GM19452 (cell line): Measurements from ENCODE around the gene PTS.
A peak's percentile ranks its signal among the peaks of the same experiment; 100 is the strongest.
"Not testable (repeated sequence)": the region's sequence is repeated elsewhere in the genome, so short reads cannot be mapped to it uniquely, and the experiment has no call there.

Experiments
- ATAC-seq: cut with Tn5 transposase; IDR thresholded peaks from one replicate; pipeline ENCODE4 v1.9.1; 2021; ENCODE audit not compliant: unreplicated experiment

Gene PTS

DNA sequence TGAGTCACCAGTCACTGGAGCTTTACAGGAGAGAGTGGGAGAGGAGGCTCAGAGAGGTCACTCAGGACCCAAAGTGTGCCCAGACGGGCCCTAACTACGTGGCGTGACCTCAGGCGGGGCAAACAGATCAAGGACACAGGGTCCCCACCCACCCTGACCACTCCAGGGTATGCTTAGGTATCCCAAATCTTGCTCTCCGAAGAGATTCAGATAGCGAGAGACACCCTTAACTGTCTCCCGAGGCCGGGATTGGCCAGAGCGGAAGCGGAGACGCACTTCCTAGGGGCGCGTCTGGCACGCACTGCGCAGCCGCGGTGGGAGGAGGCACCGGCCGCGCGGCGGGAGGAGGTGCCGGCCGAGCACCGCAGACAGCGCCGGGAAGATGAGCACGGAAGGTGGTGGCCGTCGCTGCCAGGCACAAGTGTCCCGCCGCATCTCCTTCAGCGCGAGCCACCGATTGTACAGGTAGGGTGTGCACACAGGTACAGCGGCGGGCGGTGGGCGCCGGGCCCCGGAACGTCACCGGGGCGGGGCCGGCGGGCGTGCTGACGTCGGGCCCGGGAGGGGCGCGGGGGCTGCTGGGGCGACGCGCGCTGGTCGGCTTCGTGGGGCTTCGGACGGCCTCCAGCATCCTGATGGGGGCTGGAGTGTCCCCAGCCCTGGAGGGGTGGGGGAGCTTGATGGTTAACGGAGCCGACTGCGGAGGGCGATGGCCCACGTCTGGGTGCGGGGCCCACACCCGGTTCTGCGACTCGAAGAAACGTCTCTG lies at the start of gene PTS:
PTS (plus strand) TSS at position 367 of the 769 bp plus-strand sequence; CDS start at position 383, 16 bp downstream.
- peak; percentile 97 for ATAC-seq

DNA sequence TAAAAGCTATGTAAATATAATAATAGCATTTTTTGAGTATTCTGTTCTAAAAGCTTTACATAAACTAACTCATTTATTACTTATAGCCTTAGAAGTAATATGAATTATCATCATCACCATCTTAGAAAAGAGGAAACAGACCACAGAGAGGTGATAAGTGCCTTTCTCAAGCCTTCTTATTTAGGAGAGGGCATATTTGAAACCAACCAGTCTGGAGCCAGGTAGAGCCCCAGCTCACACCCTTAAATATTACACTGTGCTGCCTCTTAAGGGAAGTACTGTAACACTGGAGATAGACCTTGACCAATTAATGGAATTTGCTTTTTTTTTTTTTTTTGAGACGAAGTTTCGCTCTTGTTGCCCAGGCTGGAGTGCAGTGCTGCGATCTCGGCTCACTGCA lies 48.6 kb upstream of the PTS start:
- no peak for ATAC-seq

DNA sequence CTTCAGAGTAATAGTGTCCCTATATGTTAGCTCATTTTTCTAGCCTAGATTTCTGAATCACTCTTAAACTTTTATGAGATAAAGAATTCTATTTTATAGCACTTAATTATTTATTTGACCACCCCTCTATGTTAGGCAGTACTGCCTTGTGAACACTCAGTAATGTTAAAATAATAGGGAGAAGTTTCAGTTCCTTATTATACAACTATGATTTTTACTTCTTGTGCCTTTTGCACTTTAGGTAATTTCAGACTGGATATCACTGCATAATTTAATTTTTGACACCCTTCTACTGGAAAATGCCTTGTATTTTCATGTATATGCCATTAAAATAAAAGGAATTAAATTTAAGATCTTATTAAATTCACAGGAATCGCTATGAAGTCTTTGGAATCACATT lies 47.8 kb upstream of the PTS start:
- ATAC-seq = no peak

DNA sequence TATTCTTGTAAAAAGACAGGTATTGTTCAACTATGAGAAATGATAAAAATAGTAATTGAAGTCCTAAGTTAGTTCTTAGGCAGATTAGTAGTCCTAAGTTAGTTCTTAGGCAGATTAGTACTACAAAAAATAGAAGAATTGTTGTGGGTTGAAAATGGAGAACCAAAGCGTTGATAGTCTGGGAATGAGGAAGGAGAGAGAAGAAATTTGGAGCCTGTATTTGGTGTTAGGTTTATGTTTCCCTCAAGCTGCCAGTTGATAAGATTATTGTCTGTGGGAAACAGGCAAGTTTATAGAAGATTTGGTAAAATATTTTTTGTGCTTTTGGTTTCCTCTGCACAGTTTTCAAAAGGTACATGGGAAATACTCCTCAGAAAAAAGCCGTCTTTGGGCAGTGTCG lies 47.3 kb upstream of the PTS start:
- no peak for ATAC-seq

DNA sequence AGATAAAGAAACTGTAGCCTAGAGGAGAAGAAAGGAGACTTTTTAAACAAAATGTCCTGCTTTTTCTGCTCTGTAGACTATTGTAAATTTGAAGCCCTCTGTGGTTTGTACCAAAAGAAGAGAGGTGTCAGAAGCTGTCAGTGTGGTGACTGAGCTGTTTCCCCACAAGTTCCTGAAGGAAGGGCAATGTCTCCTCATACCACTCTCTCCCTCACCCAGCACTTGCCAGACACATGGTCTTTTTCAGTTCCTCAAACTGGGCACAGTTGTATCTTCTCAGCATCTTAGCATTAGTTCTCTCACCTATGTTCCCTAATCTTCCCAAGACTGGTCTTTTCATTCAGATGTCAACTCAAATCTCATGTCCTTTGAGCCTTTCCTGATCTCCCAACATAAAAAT lies 46.6 kb upstream of the PTS start:
- peak; percentile 78 for ATAC-seq

DNA sequence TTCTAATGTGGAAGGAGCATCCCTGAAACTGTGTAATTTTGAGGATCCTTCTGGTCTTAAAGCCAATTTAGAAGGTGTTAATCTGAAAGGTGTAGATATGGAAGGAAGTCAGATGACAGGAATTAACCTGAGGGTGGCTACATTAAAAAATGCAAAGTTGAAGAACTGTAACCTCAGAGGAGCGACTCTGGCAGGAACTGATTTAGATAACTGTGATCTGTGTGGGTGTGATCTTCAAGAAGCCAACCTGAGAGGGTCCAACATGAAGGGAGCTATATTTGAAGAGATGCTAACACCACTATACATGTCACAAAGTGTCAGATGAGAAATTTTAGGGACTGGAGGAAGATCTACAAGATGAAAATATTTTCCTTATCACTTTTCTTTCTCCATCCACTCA lies 43.4 kb upstream of the PTS start:
- ATAC-seq = no peak

DNA sequence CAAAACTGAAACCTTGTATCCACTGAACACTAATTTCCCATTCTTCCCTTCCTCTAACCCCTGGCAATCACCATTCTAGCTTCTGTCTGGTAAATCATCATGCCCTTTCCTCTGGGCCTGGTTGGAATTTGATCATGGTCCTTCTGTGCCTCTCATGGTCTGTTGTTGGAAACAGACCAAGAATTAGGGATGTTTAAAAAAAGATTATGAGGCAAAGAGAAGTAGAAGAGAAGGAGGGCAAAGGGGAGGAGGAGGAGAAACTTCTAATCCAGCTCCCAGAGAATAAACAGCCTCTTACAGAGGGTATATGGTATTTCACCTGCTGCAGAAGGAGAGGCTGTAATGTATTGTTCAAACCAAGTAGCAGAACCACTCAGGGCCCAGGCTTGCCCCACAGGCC lies 40.3 kb upstream of the PTS start:
- ATAC-seq = no peak

DNA sequence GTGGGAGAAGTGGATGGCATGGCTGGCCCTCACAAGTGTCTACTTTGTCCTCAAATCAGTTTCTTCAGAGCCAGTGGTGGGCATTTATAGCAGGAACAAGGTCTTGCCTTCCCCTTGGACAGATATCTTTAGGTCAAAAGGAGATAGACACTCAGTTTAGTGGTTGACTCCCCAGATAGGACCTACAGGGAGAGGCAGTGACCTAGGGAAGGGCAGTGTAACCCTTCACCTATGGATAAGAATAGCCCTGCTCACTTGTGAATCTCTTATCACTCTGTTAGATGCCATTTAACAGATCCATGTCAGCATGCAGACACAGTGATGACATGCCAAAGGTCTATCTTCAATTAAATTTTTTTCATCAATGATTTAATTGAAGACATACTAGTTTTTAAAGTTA lies 39.9 kb upstream of the PTS start:
- no peak for ATAC-seq

DNA sequence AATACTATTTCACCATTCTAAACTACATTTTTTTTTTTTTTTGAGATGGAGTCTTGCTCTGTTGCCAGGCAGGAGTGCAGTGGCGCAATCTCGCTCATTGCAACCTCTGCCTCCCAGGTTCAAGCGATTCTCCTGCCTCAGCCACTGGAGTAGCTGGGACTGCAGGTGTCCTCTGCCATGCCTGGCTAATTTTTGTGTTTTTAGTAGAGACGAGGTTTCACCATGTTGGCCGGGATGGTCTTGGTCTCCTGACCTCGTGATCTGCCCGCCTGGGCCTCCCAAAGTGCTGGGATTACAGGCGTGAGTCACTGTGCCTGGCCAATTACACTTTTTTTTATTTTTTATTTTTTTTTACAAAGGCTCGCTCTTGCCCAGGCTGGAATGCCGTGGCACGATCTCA lies 31.1 kb upstream of the PTS start:
- not testable (repeated sequence) for ATAC-seq

DNA sequence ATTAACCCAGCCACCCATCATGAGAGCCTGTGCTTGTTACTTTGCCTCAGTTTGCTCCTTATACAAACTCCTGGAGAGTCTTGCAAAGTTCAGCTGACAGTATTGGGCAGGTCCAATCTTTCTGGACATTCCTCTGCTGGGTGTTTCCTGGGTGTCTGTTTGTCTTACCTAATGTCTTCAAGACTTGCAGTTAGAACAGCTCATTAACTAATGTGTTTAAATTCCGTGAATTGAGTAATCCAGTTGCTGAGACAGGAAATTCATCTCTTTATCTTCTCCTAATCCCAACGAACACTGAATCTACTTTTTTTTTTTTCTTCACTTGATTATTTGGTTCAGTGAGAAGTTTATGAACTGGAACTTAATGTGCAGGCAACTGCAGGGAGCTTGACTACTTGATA lies 30.3 kb upstream of the PTS start:
- no peak for ATAC-seq

DNA sequence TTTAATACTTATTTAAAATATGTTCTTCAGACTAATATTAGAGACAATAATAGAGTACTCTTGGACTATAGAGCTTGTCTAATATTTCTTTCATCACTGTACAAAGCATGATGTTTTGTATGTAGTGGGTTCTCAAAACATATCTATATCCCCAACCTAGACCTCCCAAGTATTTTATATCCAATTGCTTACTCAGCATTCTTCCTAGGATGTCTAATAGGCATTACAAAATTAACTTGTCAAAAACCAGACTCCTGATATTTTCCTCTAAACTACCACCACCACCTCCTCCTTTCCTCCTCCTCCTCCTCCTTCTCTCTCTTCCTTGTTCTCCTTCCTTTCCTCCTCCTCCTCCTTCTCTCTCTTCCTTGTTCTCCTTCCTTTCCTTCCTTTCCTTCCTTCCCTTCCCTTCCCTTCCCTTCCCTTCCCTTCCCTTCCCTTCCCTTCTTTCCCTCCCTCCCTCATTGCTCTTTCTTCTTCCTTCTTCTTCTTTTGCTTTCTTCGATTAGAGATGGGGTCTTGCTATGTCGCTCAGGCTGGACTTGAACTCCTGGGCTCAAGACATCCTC lies 29.6 kb upstream of the PTS start:
- no peak for ATAC-seq

DNA sequence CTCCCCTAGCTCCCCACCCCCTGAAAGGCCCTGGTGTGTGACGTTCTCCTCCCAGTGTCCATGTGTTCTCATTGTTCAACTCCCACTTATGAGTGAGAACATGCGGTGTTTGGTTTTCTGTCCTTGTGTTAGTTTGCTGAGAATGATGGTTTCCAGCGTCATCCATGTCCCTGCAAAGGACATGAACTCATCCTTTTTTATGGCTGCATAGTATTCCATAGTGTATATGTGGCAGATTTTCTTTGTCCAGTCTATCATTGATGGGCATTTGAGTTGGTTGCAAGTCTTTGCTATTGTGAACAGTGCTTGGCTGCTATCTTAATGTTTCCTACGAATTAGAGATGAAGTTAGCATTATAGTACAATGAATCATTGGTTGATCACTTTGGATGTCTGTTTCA lies 27.1 kb upstream of the PTS start:
- not testable (repeated sequence) for ATAC-seq

DNA sequence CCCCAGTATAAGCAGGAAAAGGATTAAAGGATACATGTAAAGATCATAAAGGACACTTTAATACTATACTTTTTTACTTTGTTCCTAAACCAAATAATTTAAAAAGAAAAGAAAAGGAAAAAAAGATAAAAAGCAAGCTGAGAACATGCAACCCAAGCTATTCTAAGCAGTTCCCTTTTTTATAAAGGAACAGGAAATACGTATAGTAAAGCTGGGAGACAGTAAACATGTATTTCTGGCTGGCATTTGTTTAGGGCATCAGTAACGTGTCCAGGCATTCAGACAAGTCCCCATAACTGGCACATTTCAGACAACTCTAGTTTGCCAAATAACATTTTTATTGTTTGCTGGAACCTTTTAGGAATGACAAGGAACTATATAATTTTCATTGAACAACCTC lies 26.0 kb upstream of the PTS start:
- ATAC-seq = no peak

DNA sequence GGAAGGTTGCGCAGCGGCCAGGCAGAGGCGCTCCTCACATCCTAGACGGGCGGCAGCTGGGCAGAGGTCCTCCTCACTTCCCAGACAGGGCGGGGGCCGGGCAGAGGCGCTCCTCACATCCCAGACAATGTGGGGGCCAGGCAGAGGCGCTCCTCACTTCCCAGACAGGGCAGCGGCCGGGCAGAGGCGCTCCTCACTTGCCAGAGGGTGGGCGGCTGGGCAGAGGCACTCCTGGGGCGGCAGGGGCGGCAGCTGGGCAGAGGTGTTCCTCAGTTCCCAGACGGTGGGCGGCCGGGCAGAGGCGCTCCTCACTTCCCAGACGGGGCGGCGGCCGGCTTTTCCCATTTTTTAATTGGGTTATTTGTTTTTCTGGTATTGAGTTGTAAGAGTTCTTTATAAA lies 20.2 kb upstream of the PTS start:
- ATAC-seq = no peak

DNA sequence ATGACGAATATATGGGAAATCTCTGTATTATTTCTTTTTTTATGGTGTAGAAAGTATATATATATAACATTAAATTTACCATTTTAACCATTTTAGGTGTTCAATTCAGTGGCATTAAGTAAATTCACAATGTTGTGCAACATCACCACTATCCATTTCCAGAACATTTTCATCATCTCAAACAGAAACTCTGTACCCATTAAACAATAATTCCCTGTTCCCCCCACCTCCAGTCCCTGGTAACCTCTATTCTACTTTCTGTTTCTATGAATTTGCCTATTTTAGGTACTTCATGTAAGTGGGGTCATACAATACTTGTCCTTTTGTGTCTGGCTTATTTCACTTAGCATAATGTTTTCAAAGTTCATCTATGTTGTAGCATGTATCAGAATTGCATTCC lies 15.3 kb upstream of the PTS start:
- ATAC-seq = no peak

DNA sequence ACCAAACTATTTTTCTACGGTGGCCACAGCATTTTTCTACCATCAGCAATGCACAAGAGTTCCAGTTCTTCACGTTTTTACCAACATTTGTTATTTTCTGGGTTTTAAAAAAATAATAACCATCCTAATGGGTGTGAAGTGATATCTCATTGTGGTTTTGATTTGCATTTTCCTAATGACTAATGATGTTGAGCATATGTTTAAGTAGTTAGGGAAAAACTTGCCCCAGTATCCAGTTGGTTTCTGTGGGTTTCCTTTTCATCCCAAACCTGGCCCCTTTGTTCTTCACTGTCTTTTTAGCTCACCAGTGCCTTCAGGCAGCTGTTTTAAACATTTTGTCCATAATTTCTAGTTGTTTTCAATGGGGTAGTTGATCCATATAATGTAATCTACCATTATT lies 14.7 kb upstream of the PTS start:
- no peak for ATAC-seq

DNA sequence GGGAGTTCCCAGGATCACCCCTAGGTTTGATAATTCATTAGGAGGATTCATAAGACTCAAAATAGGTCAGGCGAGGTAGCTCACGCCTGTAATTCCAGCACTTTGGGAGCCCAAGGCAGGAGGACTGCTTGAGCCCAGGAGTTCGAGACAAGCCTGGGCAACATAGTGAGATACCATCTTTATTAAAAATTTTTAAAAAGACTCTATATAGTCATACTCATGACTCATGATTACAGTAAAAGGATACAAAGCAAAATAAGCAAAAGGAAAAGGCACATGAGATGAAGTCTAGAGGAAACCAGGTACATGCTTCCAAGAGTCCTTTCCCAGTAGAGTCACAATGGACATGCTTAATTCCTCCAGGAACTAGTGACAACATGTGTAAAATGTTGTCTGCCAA lies 13.9 kb upstream of the PTS start:
- ATAC-seq = no peak

DNA sequence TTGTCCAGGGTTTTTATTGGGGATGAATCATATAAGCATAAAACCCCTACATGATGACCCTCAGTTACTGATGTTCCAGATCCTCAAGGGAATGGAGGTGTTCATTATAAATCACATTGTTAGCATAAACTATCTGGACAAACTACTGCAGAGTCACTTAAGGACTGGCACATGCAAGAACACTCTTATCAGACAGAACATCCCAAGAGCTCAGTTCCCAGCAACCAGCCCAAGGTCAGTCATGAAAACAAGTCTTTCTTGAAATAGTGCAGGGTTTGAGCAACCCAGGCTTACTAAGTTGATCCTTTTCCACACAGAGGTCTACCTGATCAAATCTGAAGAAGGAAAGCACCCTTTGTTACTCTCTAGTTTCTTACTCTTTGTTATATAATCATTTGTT lies 13.5 kb upstream of the PTS start:
- no peak for ATAC-seq

DNA sequence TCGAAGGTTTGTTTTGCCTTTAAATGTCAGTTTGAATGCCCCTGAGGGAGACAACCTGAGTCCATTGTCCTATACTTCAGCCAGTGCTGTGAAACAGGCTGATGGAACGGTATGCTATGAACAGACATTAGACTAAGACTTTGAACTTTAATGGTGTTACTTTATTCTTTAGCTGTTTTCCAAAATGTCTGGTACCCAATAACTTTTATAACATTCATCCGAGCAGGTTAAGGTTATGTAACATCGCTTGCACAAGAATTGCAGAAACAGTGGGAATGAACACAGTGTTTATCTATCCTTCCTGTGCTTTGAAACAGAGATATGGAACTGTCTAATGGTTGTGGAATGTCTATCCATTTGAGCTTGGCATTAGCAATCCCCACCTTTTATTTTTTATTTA lies 12.5 kb upstream of the PTS start:
- ATAC-seq = no peak

DNA sequence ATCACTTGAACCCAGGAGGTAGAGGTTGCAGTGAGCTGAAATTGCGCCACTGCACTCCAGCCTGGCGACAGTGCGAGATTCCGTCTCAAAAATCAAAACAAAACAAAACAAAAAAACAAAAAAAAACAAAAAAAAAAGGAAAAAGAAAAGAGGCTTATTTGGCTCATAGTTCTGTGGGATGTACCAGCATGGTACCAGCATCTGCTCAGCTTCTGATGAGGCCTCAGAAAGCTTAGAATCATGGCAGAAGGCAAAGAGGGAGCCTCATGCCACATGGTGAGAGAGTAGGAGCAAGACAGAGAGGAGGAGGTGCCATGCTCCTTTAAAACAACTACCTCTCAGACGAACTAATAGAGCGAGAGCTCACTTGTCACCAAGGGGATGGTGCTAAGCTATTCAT lies 10.6 kb upstream of the PTS start:
- ATAC-seq = no peak

DNA sequence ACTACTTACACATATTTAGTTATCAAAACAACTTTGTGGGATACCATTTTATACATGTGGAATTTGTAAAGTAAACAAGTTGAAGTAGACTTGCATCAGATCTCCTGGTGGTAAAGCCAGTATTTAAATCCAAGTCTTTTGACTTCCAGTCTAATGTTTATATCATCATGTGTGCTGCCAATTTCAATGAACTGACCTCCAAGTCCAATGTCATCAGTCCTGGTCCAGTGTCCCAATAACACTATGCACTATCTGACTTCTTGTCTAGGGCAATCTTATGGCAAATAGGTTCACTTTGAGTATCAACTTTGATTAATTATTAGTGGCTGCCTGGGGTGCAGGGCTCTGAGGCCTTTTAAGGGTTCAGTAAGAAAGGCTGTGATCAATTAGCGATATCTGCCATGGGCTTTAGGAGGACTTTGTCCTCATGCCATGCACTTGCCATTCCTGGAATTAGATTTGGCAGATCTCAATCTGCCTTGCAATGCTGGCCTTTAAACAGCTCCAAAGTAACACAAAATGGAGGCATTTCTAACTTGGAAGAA lies 9.6 kb upstream of the PTS start:
- ATAC-seq = no peak

DNA sequence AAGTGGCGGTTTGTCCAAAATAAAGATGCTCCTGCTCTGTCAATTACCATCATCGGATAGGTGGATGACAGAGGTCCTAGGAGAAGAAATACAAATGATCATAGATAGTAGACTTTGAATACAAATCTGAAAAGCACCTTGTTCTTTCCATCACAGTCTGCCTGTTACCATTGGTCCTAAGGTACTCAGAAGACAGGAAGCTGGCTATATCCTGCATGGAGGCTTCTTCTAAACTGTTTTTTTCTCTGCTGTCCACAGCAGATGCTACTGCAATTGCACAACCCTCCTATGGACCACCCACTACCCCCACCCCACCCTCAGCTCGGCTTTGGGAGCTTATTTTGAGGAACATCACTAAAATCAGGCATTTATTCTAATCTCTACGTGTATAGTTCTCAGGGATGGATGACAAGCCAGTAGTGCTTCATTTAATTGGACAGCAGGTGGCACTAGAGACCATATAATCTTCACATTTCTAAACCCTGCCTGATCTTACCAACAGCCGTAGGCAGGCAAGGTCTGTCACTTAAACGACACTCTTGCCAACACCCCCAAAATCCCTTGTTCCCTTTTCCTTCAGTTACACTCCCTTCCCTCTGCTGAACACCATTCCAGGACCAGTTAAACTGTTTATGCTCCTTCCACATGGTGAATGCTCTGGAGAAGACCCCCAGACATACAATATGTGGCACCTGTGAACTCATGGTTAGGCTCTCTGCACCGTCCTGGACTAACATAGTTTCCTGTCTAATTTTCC lies 6.6 kb upstream of the PTS start:
- ATAC-seq = peak; percentile 97
